Activated gamma-delta T cell (primary cell): ENCODE results near the gene TPCN2.

Source experiments
- DNase-seq: peaks from one replicate; lab custom pipeline; 2025; lab: John Stamatoyannopoulos, UW

Gene TPCN2

DNA sequence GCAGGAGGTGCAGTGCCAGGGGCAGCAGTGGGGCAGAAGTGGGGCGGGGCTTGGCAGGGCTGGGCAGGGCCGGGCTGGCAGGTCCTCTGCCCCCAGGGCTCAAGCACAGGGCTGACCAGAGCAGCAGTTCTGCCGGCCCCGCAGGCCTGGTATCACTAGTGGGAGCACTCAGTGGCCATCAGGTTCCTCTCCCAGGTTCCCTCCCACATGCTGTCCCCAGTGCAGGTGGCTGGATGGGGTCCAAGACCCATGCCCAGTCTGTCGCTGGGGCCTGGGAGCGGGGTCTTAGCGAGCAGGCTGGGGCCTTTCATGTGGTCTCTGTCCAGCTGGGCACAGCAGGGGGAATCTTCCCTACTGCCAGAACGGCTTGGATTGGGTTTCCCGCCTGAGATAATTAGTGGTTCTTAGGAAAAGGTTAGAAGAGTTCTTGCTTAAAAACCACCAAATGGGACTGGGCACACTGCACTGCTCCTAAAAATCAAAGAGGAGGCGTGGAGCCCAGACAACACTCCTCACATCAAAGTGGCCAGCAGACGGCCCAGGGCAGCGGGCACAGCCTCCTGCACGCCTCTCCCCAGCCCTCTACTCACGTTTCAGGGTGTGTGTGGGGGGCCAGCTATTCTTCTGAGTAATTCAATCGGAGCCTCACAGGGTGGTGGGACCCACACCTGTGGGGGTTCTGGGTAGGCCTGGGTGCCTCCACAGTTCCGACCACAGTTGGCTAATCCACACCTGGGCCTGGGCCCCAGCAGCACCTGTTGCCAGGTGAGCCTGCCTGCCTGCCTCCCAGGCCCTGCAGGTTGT, 45.6 kb downstream of the TPCN2 start:
- no peak for DNase-seq

DNA sequence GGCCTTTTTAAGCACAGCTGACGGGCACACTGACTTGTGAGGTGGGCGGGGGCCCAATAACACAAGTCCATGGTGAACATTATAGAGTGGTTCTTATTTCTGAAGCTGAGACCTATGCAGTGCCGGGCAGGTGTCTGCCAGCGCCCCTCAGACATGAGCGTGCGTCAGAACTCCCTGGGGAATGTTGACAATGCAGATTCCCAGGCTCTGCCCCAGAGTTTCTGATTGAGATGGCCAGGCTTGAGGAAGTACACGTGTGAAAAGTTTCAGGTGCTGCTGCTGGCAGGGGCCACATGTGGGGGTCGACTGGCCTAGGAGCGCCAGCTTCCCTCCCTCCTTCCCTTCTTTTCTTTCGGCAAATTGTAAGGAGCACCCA, 46.2 kb downstream of the TPCN2 start:
- DNase-seq, result no peak

DNA sequence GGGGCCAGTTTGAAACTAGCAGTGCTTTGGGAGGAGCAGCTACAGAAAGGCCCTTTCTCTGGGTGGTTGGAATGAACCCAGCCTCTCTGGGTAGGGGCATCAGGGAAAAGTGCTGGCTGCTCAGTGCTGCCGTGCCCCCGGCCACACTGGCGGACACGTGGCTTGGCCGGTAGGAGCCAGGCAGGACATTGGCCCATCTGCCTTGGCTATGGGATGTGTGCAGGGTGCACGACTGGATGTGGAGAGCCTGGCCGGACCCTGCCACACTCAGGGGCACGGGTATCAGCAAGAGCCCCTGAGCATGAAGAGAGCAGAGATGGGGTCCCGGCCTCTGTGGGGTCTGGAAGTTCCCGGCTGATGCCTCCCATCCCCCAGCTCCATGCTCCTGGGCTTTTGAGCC, 46.6 kb downstream of the TPCN2 start:
- DNase-seq, result no peak

DNA sequence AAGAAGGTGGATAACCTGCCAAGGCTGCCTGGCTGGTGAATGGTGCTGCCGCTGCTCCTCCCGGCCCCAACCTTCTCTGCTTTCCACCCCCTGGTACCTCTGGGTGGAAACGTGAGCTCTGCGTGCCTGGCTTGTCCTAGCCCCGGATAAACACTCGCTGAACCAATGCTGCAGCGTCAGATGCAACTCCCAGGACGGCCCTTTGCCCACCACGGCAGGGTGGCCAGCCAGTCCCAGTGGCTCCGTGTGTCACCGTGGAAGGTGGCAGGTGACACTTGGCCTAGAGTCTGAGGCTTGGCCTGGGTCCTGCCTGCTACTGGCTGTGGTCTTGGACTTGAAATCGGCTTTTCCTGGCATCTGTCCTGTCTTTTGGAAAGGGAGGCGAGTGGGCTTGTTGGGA, 47.7 kb downstream of the TPCN2 start:
- DNase-seq, result no peak

DNA sequence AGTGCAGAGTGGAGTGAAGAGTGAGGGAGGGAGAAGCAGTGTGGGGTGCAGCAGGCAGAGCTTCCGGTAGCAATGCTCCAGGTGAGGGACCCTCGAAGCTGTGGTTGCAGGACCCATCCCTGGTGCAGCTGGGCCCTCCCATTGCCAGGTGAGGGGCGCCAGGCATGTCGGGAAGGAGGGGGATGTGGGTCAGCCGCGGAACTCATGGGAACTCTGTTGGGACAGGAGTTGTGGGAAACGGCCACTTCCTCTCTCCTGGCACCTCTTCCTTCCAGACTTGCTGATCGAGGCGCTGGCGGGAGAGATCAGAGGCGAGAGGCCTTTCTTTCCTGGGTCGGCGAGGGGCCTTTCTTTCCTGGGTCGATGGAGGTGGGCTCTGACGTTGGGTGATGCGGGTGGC, 48.5 kb downstream of the TPCN2 start:
- DNase-seq, result no peak

DNA sequence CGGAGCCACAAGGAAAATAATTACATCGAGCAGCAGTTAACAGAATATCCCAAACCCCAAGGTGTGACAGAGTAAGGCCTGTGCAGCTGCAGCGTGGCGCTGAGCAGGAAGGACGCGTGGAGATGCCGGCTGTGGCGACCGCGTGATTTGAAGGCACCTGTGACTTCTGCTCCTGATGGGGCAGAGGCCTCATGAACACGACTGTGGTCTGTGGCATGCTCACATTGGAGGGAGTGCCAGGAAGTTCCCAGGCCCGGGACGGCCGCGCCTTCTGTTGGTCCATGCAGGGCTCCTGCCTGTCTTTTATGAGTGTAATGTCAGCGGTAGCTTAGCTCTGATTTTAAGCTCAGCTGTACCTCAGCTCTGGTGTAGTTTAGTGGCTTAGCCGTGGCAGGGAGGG, 50.4 kb downstream of the TPCN2 start:
- no peak for DNase-seq

DNA sequence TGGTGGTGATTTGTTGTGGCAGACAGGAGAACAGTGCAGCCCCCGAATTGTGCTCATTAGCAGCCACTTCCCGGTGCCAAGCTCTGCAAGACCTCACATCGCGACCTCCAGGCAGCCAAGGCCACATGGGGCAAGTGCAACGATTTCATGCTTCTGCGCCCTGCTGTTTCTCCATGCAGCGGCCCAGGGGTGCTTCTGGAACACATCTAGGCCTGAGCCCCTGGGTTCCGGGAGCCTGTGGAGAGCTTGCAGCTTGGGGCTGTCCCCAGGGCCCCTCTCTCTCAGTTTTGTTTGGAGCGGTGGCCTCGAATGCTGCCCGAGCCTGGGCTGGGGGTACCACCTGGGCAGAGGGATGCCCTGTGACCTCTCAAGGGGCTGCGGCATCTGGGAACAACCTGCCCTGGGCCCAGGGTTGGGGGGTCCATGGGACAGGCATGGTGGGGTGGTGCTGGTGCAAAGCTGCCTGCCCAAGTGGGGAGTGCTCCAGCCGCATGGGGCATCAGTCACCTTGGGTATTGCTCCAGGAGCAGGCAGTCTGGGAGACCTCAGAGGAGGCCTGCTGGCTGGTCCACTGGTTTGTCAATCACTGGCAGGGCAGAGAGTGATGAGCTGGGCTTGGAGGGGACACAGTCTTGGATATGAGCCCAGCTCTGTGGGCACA, 51.9 kb downstream of the TPCN2 start:
- no peak for DNase-seq

DNA sequence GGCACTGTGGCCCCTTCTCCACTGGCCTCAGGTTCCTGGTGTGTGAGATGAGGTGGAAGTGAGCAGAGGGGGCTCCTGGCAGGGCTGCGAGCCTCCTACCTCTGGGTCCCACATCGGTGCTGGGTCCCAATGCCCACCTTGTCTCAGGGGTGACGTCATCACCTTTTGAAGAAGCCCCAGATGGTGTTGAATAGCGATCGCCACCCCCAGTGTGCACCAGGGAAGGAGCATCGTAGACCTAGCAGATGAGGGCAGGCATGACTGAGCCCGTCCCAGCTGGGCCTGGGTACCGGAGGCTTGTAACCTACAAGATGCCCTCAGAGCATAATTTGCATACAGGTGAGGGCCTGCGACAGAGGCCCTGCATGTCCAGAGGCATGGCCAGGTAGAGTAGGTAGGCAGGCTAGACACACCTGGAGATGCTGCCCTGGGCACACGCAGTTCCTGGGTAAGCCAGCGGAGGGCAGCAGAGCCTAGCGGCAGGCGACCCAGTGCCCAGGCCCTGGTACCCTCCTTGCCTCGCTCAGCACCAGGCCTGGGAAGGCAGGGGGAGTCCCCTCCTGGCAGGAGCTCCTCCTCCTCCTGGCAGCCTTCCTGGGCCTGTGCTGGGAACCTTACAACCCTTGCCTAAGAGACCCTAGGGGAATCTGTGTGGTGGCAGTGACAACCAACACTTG, 52.5 kb downstream of the TPCN2 start:
- DNase-seq, result peak; percentile 37

DNA sequence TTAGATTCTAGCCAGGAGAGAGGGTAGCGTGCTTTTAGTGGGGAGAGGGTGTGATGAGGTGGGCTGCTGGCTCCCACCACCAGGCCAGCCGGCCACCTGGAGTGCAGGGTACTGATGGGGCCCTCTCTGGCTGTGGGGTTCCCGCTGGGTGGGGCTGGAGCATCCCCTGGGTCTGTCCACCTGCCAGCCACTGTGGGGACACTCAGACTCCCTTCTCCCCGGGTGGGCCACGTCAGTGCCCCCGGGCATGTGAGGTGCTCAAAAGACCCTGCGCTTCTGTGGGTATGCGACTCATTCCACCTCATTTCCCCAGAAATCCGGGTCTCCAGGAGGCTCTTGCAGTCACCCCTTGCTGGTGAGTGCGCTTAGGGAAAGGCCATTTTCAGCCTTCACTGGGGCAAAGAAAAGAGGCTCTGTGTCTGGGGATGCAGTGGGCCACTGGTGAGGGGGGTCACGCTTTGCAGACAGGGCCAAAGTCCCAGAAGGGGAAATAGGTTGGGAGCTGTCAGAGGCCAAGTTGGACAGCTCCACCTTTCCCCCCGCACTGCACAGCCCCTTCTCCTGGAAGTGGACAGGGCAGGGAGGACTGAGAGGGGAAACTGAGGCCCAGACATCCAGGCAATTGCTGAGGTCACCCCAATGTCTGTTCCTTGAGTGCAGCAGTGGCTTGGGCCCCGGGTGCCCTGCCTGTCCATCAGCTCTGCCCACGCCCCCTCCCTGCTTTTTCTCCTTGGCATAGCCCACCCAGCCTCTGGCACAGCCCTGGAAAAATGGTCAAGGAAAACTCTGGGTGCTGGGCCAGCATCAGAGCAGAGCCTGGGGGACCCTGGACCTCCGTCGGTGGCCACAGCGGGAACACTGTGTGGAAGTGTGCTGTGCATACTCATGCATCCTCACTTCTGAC, 53.3 kb downstream of the TPCN2 start:
- no peak for DNase-seq

DNA sequence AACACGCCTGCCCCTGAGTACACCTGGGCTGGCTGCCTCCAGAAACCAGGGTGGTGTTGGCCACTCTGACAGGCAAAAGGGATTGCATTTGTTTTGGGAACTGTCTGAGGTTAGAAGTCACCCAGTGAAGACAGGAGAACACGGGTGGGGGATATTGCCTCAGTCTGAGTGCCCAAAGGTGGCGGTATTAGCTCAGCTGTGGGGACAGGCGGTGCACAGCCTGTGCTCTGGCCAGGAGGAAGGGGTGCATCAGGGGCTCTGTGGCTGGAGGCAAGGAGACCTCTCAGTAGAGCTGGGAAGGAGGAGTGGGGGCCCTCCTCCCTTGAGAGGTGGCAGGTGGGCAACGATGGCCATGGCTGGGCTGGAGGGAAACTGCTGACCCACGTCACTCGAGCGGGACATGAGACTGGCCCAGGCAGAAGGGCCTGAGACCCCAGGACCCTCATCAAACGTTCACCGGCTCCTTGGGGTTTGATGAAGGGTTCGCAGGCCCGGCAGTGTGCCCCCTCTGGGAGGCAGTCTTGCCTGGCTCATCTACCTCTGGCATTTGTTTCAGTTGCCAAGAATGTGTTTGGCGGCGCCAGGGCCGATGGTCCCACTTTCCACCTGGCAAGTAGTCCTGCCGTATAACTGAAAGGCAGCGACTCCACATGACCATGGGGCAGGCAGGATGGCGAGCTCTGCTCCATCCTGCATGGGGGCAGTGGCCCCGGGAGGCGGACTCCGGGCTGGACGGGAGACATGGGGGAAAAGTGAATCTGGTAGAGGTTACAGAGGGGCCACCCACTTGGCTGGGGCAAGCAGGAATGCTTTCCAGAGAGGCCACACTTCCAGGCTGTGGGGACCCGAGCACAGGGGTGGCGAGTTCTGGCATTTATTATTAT, 54.2 kb downstream of the TPCN2 start:
- no peak for DNase-seq

DNA sequence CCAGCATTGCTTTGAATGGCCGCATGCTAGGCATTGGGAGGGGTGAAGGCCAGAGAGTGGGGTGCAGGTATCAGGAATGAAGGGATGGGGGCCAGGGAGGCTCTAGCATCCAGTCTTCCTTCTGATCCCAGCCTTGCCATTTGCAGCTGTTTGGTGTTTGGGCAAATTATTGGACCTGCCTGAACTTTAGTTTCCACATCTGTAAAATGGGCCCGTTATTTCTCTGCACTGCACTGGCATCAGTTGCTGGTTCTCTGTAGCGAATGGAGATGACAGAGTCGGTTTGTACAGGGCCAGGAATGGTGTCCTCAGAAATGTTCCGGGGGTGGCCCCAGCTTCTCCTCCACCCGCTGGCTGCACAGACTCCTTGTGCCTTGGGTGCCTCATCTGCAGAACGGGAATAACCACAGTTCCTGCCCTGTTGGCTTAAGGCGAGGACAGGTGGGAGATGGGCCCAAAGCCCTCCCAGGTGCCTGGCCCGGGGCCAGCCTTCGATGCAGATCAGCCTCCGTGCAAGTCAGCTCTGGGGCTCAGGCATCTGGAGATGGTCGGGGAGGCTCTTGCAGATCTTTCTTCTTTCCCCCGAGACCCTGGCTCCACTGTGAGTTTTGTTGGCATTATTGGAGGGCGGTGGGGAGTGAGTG, 55.6 kb downstream of the TPCN2 start:
- DNase-seq, result no peak

DNA sequence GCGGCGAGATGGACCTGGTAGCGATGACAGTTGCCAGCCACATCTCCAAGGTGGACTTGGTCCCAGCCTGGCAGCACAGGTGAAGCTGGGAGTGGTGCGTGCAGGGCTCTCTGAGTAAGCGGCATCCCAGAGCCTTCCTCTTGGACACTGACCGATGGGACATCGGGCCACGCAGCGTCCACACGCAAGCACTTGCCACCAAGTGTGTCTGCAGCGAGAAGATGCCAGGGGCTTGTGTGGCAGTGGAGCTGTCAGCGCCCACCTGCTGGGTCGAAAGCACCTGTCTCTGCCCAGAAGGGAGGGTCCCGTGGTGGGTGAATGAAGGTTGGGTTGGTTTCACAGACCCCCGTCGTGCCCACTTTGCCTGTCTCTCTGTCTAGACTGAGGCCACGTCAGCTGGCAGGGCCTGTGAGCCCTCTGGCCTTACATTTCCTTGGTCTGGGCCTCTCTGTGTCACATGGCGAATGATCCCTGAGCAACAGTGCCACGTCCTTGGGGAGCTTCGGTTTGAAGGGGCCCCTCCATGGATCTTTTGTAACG, 56.2 kb downstream of the TPCN2 start:
- DNase-seq, result no peak

DNA sequence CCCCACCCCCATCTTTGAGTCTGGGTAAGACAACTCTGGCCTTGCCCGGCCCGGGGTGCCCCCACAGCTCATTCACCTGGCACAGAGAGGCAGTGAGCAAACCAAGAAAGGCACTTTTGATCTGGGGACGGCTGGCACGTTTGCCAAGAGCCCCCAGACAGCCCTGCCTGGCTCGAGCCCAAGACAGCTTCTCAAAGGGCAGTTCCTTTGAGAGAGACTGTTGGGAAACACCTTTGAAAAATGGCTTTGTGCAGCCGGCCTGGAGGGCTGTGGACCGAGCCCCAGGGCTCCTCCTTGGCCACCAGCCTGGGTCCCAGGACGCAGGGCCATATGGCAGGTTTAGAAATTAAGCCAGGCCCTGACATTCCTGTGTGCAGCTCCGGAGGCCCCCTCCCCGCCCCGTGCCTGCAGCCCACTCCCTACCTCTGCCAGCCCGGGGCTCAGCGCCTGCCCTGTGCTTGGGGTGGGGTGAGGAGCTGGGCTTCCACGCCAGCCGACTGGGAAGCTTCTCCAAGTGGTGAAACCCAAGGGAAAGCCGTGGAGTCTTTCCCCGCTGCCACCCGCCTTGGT, 56.8 kb downstream of the TPCN2 start:
- no peak for DNase-seq

DNA sequence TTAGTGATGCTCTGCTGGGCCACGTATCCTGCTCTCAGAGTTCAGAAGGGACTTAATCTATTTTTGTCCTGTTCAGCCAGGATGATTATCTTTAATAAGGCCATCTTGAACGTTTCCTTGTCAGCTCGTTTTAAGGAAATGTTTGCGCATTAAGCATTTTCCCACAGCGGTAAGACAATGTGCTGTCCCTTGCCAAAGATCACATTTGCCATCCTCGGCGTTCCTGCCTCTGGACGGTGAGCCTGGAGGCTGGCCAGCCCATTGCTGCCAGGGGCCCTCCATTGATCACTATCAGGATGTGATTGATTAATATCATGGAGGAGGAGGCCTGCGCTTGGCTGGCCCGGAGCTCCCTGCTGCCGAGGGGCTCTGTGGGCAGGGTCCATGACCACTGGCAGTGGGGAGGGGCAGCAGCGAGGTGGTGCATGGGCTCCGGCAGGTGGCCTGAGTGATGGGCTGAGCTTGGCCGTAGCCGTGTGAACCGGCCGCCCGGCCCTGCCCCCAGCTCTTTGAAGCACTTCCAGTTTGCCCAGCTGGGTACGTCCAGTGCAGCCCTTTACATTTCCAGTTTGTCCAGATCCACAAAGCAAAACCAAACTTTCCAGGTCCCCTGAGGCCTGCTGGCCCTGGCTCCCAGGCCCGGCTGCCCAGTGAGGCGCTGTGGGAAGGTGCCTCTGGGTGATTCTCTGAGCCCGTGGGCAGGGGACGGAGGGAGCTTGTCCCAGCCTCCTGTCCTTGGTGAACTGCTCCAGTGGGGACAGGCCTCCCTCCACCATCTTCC, 57.5 kb downstream of the TPCN2 start:
- no peak for DNase-seq

DNA sequence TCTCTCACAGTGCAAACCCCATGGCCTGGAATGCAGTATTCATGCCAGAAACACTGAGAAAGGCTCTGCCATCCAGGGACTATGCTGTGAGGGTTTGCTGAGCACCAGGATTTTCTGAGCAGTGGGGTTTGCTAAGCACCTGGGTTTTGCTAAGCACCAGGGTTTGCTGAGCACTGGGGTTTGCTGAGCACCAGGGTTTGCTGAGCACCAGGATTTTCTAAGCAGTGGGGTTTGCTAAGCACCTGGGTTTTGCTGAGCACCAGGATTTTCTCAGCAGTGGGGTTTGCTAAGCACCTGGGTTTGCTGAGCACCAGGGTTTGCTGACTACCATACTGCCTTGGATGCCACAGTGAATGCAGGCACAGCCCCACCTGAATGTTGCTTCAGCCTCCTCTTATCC, 58.7 kb downstream of the TPCN2 start:
- DNase-seq, result no peak

DNA sequence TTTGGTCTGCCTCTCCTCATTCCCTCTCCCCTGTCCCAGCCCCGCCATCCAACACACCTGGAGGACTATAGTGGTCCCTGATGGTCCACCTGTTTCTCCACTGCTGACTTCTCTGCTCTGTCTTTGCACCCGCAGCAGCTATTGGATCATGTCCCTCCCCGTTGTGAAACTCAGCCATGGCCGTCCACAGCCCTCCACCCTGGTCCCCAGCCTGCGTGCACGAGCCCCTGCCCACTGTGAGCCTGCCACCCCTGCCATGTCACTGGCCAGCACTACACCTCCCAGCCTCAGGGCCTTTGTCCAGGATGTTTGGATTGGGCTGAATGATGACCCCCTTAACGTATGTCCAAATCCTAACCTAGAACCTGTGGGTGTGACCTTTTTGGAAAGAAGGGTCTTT, 59.3 kb downstream of the TPCN2 start:
- DNase-seq, result no peak

DNA sequence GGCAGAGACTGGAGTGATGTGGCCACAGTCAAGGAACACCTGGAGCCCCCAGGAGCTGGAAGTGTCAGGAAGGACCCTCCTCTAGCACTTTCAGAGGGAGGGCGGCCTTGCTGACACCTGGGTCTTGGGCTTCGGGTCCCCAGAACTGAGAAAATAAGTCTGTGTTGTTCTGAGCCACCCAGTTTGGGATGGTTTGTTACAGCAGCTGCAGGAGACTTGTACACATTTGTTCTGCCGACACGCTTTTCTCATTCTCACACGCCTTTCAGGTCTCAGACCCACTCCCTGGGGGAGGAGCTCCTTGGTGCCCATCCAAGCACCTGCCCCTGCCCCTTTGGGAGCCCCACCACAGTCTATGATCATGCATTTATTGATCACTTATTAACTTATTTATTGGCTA, 59.8 kb downstream of the TPCN2 start:
- DNase-seq, result no peak

DNA sequence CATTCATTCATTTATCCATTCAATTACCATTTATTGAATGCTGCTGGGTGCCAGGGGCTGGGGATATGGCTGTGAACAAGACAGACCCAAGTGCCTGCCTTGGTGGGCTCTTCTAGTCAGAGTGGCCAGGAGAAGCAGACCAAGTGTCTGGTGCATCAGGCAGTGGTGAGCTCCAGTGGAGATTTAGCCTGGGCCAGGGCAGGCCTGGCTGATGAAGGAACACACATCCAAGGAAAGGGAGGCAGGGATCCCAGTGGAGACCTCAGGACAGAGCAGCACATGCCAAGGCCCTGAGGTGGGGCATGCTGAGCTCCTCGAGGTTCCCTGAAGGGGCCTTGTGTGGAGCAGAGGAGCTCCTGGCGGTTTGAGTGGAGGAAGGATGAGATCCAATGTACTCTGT, 60.4 kb downstream of the TPCN2 start:
- DNase-seq, result no peak

DNA sequence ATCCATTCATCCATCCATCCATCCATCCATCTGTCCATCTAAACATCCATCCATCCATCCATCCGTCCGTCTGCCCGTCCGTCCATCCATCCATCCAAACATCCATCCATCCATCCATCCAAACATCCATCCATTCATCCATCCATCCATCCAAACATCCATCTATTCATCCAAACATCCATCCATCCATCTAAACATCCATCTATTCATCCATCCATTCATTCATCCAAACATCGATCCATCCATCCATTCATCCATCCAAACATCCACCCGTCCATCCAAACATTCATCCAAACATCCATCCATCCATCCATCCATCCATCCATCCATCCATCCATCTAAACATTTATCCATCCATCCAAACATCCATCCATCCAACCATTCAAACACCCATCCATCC, 61.7 kb downstream of the TPCN2 start:
- DNase-seq, result no peak
